Epithelial cell of proximal tubule (primary cell): ENCODE data around the gene DYRK3. TPM values are rescaled to one million over a fixed set of nuclear protein-coding genes. Genes with fewer than 3 reads are reported as not detected.

Experiments used
- DNase-seq: peaks from one replicate; pipeline ENCODE4 v3.0.0-alpha.2; 2011; ENCODE audit warnings: low read depth
- H3K4me3 ChIP-seq: 2 replicates; pipeline ENCODE4 v1.5.1; 2011; ENCODE audit warnings: low read depth, mild to moderate bottlenecking, low read length
- CTCF ChIP-seq: conservative IDR thresholded peaks from 2 replicates; pipeline ENCODE4 v1.5.1; 2012; ENCODE audit warnings: low read depth, mild to moderate bottlenecking, low read length
- total RNA-seq: library from RNA; depleted of rRNA; stranded (reverse); fragments of >200 nt; gene quantifications from 2 replicates; pipeline ENCODE4 v1.2.3, GENCODE V29; 2015

DYRK3 gene
- total RNA-seq, 1 donor from 2014 or later = 2.9 TPM

GRCh38 chr1:206666954-206667665 lies 31.8 kb downstream of the DYRK3 start:
- TF ChIP-seq CTCF = no peak

GRCh38 chr1:206668351-206668750 lies 33.0 kb downstream of the DYRK3 start:
- no peak overlapping the region for H3K4me3 ChIP-seq
- no peak for TF ChIP-seq CTCF
- DNase-seq = no peak

More at GRCh38 chr1:206666954-206667665, 31.8 kb downstream of the DYRK3 start:
- DNase-seq = no peak
- no peak overlapping the region for H3K4me3 ChIP-seq

GRCh38 chr1:206668874-206669410 lies 33.6 kb downstream of the DYRK3 start:
- H3K4me3 ChIP-seq = no peak overlapping the region
- TF ChIP-seq CTCF = no peak
- DNase-seq = no peak

- no peak for TF ChIP-seq CTCF
- no peak for DNase-seq
- no peak overlapping the region for H3K4me3 ChIP-seq
Measured at GRCh38 chr1:206672011-206672688, 36.8 kb downstream of the DYRK3 start.

- no peak for TF ChIP-seq CTCF
- DNase-seq = no peak
- H3K4me3 ChIP-seq = no peak overlapping the region
Measured at GRCh38 chr1:206672844-206673758, 37.8 kb downstream of the DYRK3 start.

GRCh38 chr1:206674236-206674635 lies 38.9 kb downstream of the DYRK3 start:
- no peak for TF ChIP-seq CTCF
- DNase-seq = no peak
- no peak overlapping the region for H3K4me3 ChIP-seq
